IMR-90 (cell line): ENCODE measurements around the gene CHSY3. TPM values are rescaled to one million over a fixed set of nuclear protein-coding genes. Genes with fewer than 3 reads are reported as not detected.

Experiments
- ATAC-seq: fragments of 200-7000 bp; cut with Tn5 transposase; 2 replicates; pipeline ENCODE4 v1.9.1; 2020; ENCODE audit warnings: low read depth, mild to moderate bottlenecking, moderate library complexity
- BruUV-seq: library from RNA; stranded (reverse); fragments of 400-500 nt; replicated peaks from 2 replicates; lab custom pipeline; 2021; lab: Mats Ljungman, UMichigan
- CTCF ChIA-PET: fragments of 300-600 bp; formaldehyde crosslinking; extraction: SDS; loops from one replicate; lab custom pipeline; 2021; ENCODE audit warnings: antibody characterized with exemption; lab: Yijun Ruan, JAX
- POLR2A ChIA-PET: fragments of 300-600 bp; sonication (Branson Sonifier 250); formaldehyde crosslinking; loops from one replicate; lab custom pipeline; 2022; ENCODE audit warnings: antibody characterized with exemption; ENCODE audit not compliant: unreplicated experiment; lab: Charles Lee
- DNase-seq: peaks from one replicate; pipeline ENCODE4 v3.0.0; 2013
- H2AFZ ChIP-seq: replicated peaks from 2 replicates; pipeline ENCODE3; 2013; ENCODE audit warnings: low read length, mild to moderate bottlenecking; ENCODE audit not compliant: poor library complexity
- H2AK5ac ChIP-seq: 2 replicates; pipeline ENCODE4 v1.6.1; 2013; ENCODE audit warnings: low read depth, low read length, inconsistent platforms
- H2AK9ac ChIP-seq: replicated peaks from 2 replicates; pipeline ENCODE3; 2013; ENCODE audit warnings: mild to moderate bottlenecking, low read depth, low read length, moderate library complexity; ENCODE audit not compliant: poor library complexity
- H2BK120ac ChIP-seq: 2 replicates; pipeline ENCODE4 v1.6.1; 2013; ENCODE audit warnings: low read depth, low read length, inconsistent platforms
- H2BK15ac ChIP-seq: 3 replicates; pipeline ENCODE4 v1.6.1; 2013; ENCODE audit warnings: low read depth, low read length, inconsistent platforms
- H2BK20ac ChIP-seq: 2 replicates; pipeline ENCODE4 v1.6.1; 2013; ENCODE audit warnings: low read depth, mild to moderate bottlenecking, inconsistent platforms, low read length, moderate library complexity
- H2BK5ac ChIP-seq: 2 replicates; pipeline ENCODE4 v1.6.1; 2013; ENCODE audit warnings: mild to moderate bottlenecking, low read depth, low read length, inconsistent platforms; ENCODE audit not compliant: poor library complexity, severe bottlenecking
- H3K14ac ChIP-seq: replicated peaks from 2 replicates; pipeline ENCODE4 v1.6.1; 2013; ENCODE audit warnings: low read depth, low read length, inconsistent platforms
- H3K18ac ChIP-seq: 2 replicates; pipeline ENCODE4 v1.6.1; 2013; ENCODE audit warnings: low read depth, low read length, control low read depth
- H3K23ac ChIP-seq: 2 replicates; pipeline ENCODE4 v1.6.1; 2013; ENCODE audit warnings: low read depth, low read length, inconsistent platforms
- H3K27ac ChIP-seq: 2 replicates; pipeline ENCODE4 v1.5.1; 2013; ENCODE audit warnings: mild to moderate bottlenecking, control low read depth, low read length; ENCODE audit not compliant: insufficient read depth
- H3K27me3 ChIP-seq: 2 replicates; pipeline ENCODE4 v1.6.1; 2013; ENCODE audit warnings: low read length; ENCODE audit not compliant: control insufficient read depth, insufficient read depth
- H3K36me3 ChIP-seq: 2 replicates; pipeline ENCODE4 v1.6.1; 2013; ENCODE audit warnings: low read length, mixed read lengths; ENCODE audit not compliant: control insufficient read depth, insufficient read depth
- H3K4ac ChIP-seq: 2 replicates; pipeline ENCODE4 v1.6.1; 2013; ENCODE audit warnings: low read depth, low read length, inconsistent platforms
- H3K4me1 ChIP-seq: 2 replicates; pipeline ENCODE4 v1.6.1; 2013; ENCODE audit warnings: low read length, mixed read lengths; ENCODE audit not compliant: control insufficient read depth, insufficient read depth
- H3K4me2 ChIP-seq: 2 replicates; pipeline ENCODE4 v1.6.1; 2013; ENCODE audit warnings: low read depth, mild to moderate bottlenecking, control low read depth, low read length, moderate library complexity
- H3K4me3 ChIP-seq: 2 replicates; pipeline ENCODE4 v1.5.1; 2013; ENCODE audit warnings: low read depth, mild to moderate bottlenecking, control low read depth, low read length, moderate library complexity; ENCODE audit not compliant: insufficient read depth
- H3K56ac ChIP-seq: 2 replicates; pipeline ENCODE4 v1.6.1; 2013; ENCODE audit warnings: low read length, inconsistent platforms; ENCODE audit not compliant: insufficient read depth; ENCODE audit errors: extremely low read depth
- H3K79me1 ChIP-seq, 2 experiments: 2 replicates each; pipeline ENCODE4 v1.6.1; 2013; ENCODE audit warnings: low read length in 2 of 2, inconsistent platforms in 1 of 2, low read depth in 1 of 2
- H3K9ac ChIP-seq: 2 replicates; pipeline ENCODE4 v1.6.1; 2013; ENCODE audit warnings: low read depth, low read length, control low read depth
- H3K9me1 ChIP-seq: 2 replicates; pipeline ENCODE4 v1.6.1; 2013; ENCODE audit warnings: low read length, inconsistent platforms; ENCODE audit not compliant: insufficient read depth
- H3K9me3 ChIP-seq: 2 replicates; pipeline ENCODE4 v1.6.1; 2013; ENCODE audit warnings: low read length; ENCODE audit not compliant: control insufficient read depth, insufficient read depth
- H4K20me1 ChIP-seq: 2 replicates; pipeline ENCODE4 v1.6.1; 2013; ENCODE audit warnings: low read length, inconsistent platforms; ENCODE audit not compliant: insufficient read depth
- H4K5ac ChIP-seq: 2 replicates; pipeline ENCODE4 v1.6.1; 2013; ENCODE audit warnings: mild to moderate bottlenecking, low read depth, low read length, control low read depth
- H4K8ac ChIP-seq, 2 experiments: 2 replicates each; pipeline ENCODE4 v1.6.1; 2013; ENCODE audit warnings: low read depth in 2 of 2, low read length in 2 of 2, control low read depth in 1 of 2, inconsistent platforms in 1 of 2
- H4K91ac ChIP-seq: 2 replicates; pipeline ENCODE4 v1.6.1; 2013; ENCODE audit warnings: low read depth, low read length, inconsistent platforms; ENCODE audit not compliant: insufficient read depth
- BHLHE40 ChIP-seq: fragments of 150-350 bp; IDR thresholded peaks from 2 replicates; pipeline ENCODE4 v1.6.1; 2016; ENCODE audit warnings: mild to moderate bottlenecking, low read depth, low read length
- CEBPB ChIP-seq: IDR thresholded peaks from 2 replicates; pipeline ENCODE4 v1.6.1; 2012; ENCODE audit warnings: low read depth, low read length, improper control_type of control experiment
- CHD1 ChIP-seq: IDR thresholded peaks from 2 replicates; pipeline ENCODE4 v1.6.1; 2012; ENCODE audit warnings: low read depth, low read length, improper control_type of control experiment
- CTCF ChIP-seq: conservative IDR thresholded peaks from 2 replicates; pipeline ENCODE4 v1.5.1; 2012; ENCODE audit warnings: mild to moderate bottlenecking, low read depth, low read length, improper control_type of control experiment
- ELK1 ChIP-seq: fragments of 150-350 bp; IDR thresholded peaks from 2 replicates; pipeline ENCODE4 v1.6.1; 2016; ENCODE audit warnings: low read depth, mild to moderate bottlenecking, low read length, moderate library complexity, borderline replicate concordance
- FOS ChIP-seq: fragments of 150-350 bp; IDR thresholded peaks from 2 replicates; pipeline ENCODE4 v1.6.1; 2016; ENCODE audit warnings: low read depth, low read length
- MAFK ChIP-seq: IDR thresholded peaks from 2 replicates; pipeline ENCODE4 v1.6.1; 2012; ENCODE audit warnings: low read depth, low read length, improper control_type of control experiment
- MAZ ChIP-seq: IDR thresholded peaks from 2 replicates; pipeline ENCODE4 v1.6.1; 2012; ENCODE audit warnings: low read depth, mild to moderate bottlenecking, low read length, improper control_type of control experiment, moderate library complexity, borderline replicate concordance
- MXI1 ChIP-seq: IDR thresholded peaks from 2 replicates; pipeline ENCODE4 v1.6.1; 2012; ENCODE audit warnings: low read depth, mild to moderate bottlenecking, low read length, moderate library complexity, borderline replicate concordance
- NFE2L2 ChIP-seq: fragments of 150-350 bp; IDR thresholded peaks from 2 replicates; pipeline ENCODE4 v1.6.1; 2016; ENCODE audit warnings: low read depth, mild to moderate bottlenecking, low read length
- POLR2A ChIP-seq: IDR thresholded peaks from 2 replicates; pipeline ENCODE4 v1.6.1; 2012; ENCODE audit warnings: mild to moderate bottlenecking, low read depth, low read length
- RAD21 ChIP-seq: IDR thresholded peaks from 2 replicates; pipeline ENCODE4 v1.6.1; 2012; ENCODE audit warnings: low read length, improper control_type of control experiment
- RCOR1 ChIP-seq: IDR thresholded peaks from 2 replicates; pipeline ENCODE4 v1.6.1; 2012; ENCODE audit warnings: mild to moderate bottlenecking, low read length, improper control_type of control experiment; ENCODE audit not compliant: insufficient replicate concordance
- RFX5 ChIP-seq: IDR thresholded peaks from 2 replicates; pipeline ENCODE4 v1.8.0; 2012; ENCODE audit warnings: low read depth, mild to moderate bottlenecking, low read length, moderate library complexity
- SMC3 ChIP-seq: fragments of 150-350 bp; IDR thresholded peaks from 2 replicates; pipeline ENCODE4 v1.6.1; 2016; ENCODE audit warnings: low read depth, mild to moderate bottlenecking, antibody characterized with exemption, low read length, moderate library complexity
- USF2 ChIP-seq: fragments of 150-350 bp; IDR thresholded peaks from 2 replicates; pipeline ENCODE4 v1.6.1; 2017; ENCODE audit warnings: mild to moderate bottlenecking, antibody characterized with exemption, low read length, low read depth
- WGBS, 2 experiments: methylation state at CpG; one replicate each; pipeline versions ENCODE4 v1.1.5 to v1.1.7; 2013; ENCODE audit warnings: missing lambda C conversion rate in 2 of 2; ENCODE audit not compliant: insufficient read length in 1 of 2; ENCODE audit errors: extremely low coverage in 2 of 2; 5-methylcytosine and 5-hydroxymethylcytosine counted together
- dilution Hi-C: fragments of 300-500 bp; cut with HindIII; formaldehyde crosslinking; loops from one replicate; pipeline ENCODE4 v1.14.3; 2018; ENCODE audit warnings: low sequenced_read_pairs; ENCODE audit not compliant: unreplicated experiment
- in situ Hi-C: fragments of 300-500 bp; cut with MboI; formaldehyde crosslinking; loops from 3 replicates; pipeline ENCODE4 v1.14.3; 2019; ENCODE audit warnings: low sequenced_read_pairs, inconsistent platforms, mixed read lengths
- intact Hi-C: fragments of 100-400 bp; cut with micrococcal nuclease; formaldehyde crosslinking; loops from 2 replicates; pipeline ENCODE4 v1.10.0; 2022
- polyA plus RNA-seq, 3 experiments: library from polyadenylated mRNA; depleted of rRNA; stranded (reverse); fragments of >200 nt; gene quantifications; 2 replicates each; pipeline ENCODE4 v1.2.3, GENCODE V29; 2012; ENCODE audit warnings: low replicate concordance in 1 of 3
- total RNA-seq: library from RNA; depleted of rRNA; stranded (reverse); fragments of >200 nt; gene quantifications from 2 replicates; pipeline ENCODE4 v1.2.3, GENCODE V29; 2012

CHSY3 gene
- total and polyA plus RNA-seq, 2 of the 4 experiments (the other 2 are of a cell fraction) = 0.62 to 1.3 TPM

GRCh38 chr5:130061746-130062145 lies 157.5 kb downstream of the CHSY3 start:
- no peaks in the 10 kb centered on the region for H3K9me1 ChIP-seq
- no peak overlapping the region for H3K9ac ChIP-seq
- H3K27ac ChIP-seq = no peak overlapping the region
- no peak overlapping the region for H3K4me2 ChIP-seq
- no peak overlapping the region for H2BK120ac ChIP-seq
- no peaks in the 10 kb centered on the region for H3K27me3 ChIP-seq
- H2AK5ac ChIP-seq = no peak overlapping the region
- H3K23ac ChIP-seq = no peak overlapping the region
- ChIA-PET CTCF (no interaction called here), POLR2A (no interaction called here)
- H4K91ac ChIP-seq = no peak overlapping the region
- no peaks in the 10 kb centered on the region for H4K20me1 ChIP-seq
- no peak for TF ChIP-seq RAD21
- no peak for TF ChIP-seq CTCF
- TF ChIP-seq ELK1 = no peak
- TF ChIP-seq RFX5 = no peak
- TF ChIP-seq MAFK = no peak
- no peak for TF ChIP-seq CEBPB
- no peak for TF ChIP-seq BHLHE40
- TF ChIP-seq CHD1 = no peak
- no peak for TF ChIP-seq NFE2L2
- TF ChIP-seq MAZ = no peak
- no peak for TF ChIP-seq FOS
- TF ChIP-seq POLR2A = no peak
- no peak for TF ChIP-seq MXI1
- TF ChIP-seq SMC3 = no peak
- no peak for TF ChIP-seq USF2
- no peak for TF ChIP-seq RCOR1
- no peak overlapping the region for H4K5ac ChIP-seq
- no peak overlapping the region for H3K4ac ChIP-seq
- dilution Hi-C loops (no loop called here), intact Hi-C loops (no loop called here), in situ Hi-C loops (no loop called here)
- H3K36me3 ChIP-seq = no peaks in the 10 kb centered on the region
- H3K79me1 ChIP-seq = no peaks in the 10 kb centered on the region
- ATAC-seq (no peak), DNase-seq (no peak)
- no peak overlapping the region for H4K8ac ChIP-seq
- no peak overlapping the region for H2AFZ ChIP-seq
- no peak overlapping the region for H2BK20ac ChIP-seq
- no peak overlapping the region for H3K56ac ChIP-seq
- H3K14ac ChIP-seq = no peak overlapping the region
- no peaks in the 10 kb centered on the region for H3K4me1 ChIP-seq
- H2BK5ac ChIP-seq = no peak overlapping the region
- WGBS, 2 experiments = no CpG with 5 or more reads among the region's 2 CpGs
- no peak overlapping the region for H2AK9ac ChIP-seq
- H2BK15ac ChIP-seq = no peak overlapping the region
- no peak overlapping the region for H3K4me3 ChIP-seq
- H3K9me3 ChIP-seq = no peaks in the 10 kb centered on the region
- BruUV-seq = no TSS peak
- no peak overlapping the region for H3K18ac ChIP-seq
